IPS DF 4.7 (cell line): ENCODE measurements around the gene ATP12A.

ENCODE experiments used
- DNase-seq: peaks from one replicate; pipeline ENCODE4 v3.0.0-alpha.2; 2013; ENCODE audit warnings: low spot score; ENCODE audit errors: extremely low read depth

Gene ATP12A

DNA sequence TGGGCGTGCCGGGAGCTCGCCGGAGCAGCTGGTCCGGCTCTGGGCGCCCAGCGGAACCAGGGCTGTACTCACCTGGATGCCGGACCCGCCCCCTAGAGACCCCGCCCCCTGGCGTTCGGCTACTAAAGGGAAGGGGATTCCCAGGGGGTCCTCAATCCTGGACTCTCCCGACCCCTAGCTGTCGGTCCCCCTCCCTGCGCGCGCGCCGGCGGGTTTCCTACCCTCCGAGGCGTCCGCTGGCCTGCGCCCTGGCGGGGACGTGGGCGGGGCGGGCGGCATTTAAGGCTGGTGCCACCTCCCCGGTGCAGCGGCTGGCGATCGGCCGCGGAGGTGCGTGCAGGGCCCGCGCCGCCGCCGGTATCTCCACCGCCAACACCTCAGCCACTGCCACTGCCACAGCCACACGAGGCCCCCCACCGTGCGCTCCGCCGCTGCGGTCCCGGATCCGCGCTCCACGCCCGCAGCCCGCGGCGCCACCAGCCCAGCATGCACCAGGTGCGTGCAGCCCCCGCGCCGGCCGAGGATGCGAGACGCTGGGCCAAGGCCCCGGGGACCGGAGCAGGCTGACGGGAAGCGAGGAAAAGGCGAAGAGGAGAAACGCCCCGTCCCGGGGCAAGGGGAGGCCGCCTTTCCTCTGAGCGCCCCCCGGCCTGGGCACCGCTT lies at the start of gene ATP12A:
ATP12A (plus strand) TSS at position 151 of the 663 bp plus-strand sequence; CDS start at position 487, 336 bp downstream.
- DNase-seq, result no peak

DNA sequence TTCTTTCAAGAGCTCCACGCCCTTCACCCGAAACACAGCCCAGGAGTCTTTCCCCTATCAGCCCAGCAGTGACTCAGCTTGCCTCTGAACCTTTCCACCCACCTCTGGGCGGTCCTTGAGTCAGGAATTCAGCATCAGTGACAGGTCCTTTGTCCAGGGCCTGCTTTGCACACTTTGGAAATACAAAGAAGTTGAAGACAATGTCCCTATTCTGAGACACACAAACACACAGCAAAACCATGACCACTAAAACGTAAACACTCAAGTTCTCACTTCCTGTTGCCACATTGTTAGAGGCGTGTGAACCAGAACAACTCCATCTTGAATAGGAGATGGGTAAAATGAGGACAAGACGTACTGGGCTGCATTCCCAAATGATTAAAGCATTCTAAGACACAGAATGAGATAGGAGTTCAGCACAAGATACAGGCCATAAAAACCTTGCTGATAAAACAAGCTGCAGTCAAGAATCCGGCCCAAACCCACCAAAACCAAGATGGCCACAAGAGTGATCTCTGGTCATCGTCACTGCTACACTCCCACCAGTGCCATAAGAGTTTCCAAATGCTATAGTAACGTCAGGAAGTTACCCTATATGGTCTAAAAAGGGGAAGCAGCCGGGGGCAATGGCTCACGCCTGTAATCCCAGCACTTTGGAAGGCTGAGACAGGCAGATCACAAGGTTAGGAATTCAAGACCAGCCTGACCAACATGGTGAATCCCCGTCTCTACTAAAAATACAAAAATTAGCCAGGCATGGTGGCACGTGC lies 49.2 kb upstream of the ATP12A start:
- no peak for DNase-seq

DNA sequence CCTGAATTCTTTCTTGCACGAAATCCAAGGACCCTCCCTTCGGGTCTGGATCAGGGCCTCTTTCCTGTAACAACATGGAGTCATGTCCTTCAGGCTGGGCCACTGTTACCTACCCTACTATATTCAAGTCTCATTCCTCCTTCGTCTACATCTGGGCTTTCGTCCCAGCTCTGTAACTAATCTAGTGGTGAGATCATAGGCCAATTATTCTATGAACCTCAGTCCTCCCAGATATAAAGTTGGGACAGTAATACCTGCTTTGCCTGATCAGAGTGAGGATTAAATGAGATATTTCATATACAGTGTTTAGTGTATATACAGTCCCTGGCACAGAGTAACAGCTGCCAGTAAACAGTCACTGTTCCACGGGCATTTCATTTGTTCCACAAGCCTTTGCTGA lies 48.3 kb upstream of the ATP12A start:
- DNase-seq, result no peak

DNA sequence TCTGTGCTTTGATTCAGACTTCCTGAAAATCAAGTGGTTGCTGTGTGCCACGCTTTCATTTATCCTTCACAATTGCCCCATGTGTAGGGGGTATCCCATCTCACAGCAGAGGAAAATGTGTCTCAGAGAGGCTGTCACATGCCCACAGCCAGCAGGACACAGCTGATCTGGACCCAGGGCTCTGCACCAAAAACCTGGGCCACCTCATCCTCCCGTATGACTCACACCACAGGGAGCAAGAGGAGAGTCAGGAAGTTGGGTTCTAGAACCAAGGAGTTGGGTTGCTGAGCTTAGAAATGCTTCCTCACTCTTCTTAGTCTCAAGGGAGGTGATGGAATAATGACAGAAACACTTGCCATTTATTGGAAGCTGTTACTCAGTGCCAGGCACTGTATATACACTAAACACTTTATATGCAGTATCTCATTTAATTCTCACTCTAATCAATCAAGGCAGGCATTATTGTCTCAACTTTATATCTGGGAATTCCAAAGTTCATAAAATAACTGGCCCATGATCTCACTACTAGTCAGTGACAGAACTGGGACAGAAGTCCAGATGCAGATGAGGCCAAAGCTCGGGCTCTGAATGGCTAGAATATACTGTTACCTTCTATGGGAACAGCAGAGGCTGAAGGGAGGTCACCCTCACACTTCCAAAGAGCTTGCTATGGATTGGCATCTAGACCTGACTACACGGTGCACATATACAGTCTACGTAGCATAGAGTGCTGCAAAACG lies 47.7 kb upstream of the ATP12A start:
- DNase-seq, result no peak

- no peak for DNase-seq
These were observed 43.4 kb upstream of the ATP12A start for GRCh38 chr13:24636776-24637175.

DNA sequence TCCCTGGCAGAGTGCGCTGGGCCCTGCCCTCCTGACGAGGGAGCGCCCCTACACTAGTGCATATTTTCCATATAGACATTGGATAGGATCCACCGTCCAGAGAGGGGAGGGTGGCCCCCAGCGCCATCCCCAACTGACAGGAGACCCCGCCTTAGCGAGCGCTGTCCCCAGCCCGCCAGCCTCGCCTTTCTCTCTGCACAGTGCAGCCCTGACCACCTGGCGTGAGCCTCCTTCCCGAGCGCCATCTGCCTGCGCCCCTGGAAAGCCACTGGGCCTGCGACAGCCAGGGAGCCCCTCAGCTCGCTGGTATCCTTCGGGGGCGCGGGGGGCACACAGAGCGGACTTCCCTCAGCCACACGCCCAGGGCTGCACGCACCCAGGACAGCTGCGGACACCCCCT lies 42.1 kb upstream of the ATP12A start:
- no peak for DNase-seq

DNA sequence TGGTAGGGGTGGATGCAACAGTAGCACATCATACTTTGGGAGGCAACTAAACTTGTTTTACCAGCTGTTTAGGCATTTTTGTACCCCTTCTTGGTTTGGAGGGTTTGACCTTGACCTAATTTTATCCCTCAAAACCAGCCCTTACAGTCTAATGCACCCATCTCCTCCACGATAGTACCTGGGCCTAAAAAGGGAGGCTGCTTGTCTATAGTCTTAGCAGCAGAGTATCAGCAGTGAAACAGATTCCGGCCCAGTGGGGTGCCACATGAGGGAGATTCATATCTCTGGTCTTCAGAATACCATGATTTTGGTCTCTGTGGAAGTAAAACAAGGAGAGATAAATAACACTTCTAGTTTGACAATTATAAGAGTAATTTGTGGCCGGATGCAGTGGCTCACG lies 39.5 kb upstream of the ATP12A start:
- DNase-seq, result no peak

DNA sequence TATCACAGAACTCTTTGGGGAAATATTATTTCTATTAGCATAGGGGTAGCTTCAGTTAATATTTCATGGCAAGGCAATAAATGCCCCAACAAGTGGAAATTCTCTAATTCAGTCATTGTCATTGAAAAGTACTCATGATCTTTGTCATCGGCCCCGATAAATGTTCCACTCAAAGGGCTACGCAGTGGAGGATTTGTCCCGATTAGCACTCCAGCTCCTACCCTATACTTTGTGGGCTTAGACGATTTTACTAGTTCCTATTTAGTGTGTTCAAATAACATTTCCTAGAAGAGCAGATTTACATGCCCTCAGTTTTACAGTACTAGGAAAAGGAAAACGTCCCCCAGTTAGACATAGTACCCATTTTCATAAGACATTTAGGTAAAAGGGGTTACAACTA lies 38.0 kb upstream of the ATP12A start:
- no peak for DNase-seq

DNA sequence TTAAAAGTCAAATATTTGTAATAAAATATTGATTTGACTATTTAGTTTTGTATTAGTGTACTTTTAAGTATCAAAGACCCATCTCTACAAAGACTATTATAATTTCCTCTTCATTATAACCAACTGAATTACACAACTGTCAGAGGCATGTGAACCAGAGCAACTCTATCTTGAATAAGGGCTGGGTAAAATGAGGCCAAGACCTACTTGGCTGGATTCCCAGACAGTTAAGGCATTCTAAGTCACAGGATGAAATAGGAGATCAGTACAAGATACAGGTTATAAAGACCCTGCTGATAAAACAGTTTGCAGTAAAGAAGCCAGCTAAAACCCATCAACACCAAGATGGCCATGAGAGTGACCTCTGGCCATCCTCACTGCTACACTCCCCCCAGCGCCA lies 36.2 kb upstream of the ATP12A start:
- no peak for DNase-seq

GRCh38 chr13:24648271-24648670 lies 31.9 kb upstream of the ATP12A start:
- DNase-seq, result no peak

DNA sequence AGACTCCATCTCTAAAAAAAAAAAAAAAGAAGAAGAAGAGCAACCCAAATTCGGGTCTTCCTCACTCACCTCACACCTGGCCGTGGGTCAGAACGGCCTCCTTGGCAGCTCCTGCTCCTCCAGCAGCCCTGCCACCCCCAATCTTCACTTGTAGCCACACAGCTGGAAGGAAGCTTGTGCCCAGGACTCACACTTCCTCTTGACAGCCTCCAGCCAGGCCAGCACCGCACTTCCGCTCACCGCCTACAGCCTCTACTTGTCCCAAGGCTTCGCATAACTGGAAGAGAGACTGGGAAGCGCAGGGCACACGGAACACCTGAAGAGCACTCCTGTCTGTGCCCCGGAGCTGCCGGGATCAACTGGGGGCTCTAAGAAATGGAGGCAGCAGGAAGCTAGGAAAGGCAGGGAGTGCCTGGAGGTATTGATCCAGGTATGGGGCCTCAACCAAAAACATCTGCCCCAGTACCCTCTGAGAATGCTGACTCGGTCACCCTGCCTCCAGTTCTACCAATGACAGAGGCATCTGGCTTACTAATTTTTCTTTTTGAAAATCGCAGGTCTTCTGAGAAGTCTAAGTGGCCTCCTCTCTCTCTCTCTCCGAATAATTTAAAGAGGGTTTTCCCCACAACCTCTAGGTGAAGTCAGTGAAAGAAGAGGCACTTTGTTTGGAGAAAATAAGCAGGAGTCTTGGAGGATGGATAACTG lies 31.1 kb upstream of the ATP12A start:
- no peak for DNase-seq

- DNase-seq, result no peak
These were observed 30.5 kb upstream of the ATP12A start for GRCh38 chr13:24649688-24650043.

DNA sequence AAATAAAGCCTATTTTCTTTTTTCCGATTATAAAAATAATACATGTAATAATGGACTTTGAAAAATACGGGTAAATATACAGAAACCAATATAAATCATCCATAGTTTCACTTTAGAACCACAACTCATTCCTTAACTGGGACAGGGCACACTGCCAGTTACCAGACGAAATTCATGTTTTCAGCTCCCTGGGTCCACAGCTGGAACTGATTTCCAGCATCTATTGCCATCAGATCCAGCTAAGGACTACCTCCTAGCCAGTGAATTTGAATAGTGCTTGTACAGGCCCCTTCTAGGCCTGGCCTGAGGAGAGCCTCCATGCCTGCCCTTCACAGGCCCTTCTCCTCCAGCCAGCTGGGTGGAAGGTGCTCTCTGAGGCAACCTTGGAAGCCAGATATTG lies 30.0 kb upstream of the ATP12A start:
- no peak for DNase-seq

DNA sequence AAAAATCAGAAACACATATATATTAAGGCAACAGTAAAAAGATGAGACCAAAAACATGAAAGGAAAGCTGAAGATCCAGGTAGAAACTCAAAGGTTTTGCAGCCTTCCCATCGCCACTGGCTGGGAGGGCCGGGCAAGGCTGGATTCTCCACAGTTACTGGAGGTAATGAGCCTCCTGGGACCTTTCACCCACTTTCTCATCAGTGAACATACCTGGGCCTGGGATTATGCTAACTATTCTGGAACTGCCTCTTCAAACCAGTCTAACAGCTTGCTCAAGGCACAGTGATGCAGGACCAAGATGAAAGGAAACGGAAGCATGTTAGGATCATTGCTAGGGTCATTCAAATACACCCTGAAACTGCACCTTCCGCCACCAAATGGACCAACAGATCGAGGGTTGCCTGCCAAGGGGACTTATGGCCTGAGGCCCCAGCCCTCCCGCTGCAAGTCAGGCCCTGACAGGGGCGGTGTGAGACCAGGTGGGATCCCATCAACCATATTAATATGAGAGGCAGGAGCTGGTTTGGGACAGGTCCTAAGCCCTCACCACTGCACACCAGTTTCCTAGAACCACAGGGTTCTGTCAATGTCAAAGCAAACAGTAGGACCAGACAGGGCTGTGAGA lies 28.4 kb upstream of the ATP12A start:
- DNase-seq, result no peak

DNA sequence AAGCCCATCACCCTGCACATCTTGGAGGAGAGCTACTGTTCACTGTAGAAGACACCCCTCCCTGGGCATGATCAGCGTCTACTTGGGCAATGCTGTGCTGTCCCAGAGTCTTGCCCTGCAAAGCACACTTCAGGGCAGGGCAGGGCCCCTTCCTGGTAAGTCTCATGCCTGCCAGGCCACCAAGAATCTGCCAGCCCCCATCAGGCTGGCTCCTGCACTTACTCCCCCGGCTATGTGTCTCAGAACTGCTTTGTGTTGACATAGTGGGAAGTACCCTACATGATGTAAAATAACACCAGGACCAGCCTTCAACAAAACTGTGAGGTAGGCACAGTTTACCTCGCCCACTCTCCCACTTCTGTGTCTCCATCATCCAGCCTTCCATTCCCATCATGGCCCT lies 27.8 kb upstream of the ATP12A start:
- no peak for DNase-seq

DNA sequence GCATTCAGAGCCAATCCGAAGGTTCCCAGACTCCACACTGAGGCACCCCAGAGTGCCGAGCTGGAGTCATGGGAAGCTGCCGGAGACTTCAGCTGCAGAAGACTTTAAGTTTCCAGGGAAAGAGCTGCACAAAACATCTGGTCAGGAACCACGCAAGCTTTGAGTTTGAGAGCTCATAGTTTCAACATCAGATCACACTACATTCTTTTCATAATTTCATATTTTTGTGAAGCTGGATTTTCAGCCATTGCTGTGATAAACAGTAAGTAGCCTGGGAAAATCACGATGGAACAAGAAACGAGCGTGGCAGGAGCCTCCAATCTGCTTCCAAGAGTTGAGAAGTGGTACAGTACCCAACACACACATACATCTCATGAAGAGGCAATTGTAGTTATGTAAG lies 25.5 kb upstream of the ATP12A start:
- DNase-seq, result no peak

DNA sequence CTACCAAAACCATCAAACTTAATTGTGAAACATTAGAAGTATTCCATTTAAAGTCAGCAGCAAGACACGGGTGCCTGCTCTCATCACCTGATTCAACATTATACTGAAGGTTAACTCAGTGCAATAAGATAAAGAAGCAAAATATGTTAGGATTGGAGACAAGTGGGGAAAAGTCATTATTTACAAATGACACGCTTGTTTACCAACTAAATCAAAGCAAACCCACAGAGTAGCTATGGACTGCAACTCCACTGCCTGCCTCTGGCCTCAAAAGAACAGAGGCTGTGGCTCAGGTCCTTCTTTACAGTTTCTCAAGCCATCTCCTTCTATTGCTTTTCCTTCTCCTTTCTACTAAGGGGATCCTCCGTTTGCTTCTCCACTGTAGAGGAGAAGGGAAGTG lies 21.0 kb upstream of the ATP12A start:
- DNase-seq, result no peak

GRCh38 chr13:24660023-24660741 lies 20.0 kb upstream of the ATP12A start:
- no peak for DNase-seq

DNA sequence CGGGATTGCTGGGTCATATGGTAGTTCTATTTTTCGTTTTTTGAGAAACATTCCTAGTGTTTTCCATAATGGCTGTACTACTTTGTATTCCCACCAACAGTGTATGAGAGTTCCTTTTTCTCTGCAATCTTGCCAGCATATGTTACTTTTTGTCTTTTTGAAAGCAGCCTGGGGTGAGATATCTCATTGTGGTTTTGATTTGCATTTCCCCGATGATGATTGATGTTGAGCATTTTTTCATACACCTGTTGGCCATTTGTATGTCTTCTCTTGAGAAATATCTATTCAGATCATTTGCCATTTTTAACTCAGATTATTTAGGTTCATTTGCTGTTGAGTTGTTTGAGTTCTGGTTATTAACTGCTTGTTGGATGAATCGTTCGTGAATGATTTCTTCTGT lies 18.5 kb upstream of the ATP12A start:
- no peak for DNase-seq

GRCh38 chr13:24662195-24663088 lies 17.8 kb upstream of the ATP12A start:
- no peak for DNase-seq
